GM21381 (cell line): ENCODE measurements around the gene ASIC5.
"Not testable (repeated sequence)": the region's sequence is repeated elsewhere in the genome, so short reads cannot be mapped to it uniquely, and the experiment has no call there.

ENCODE experiments used
- ATAC-seq: cut with Tn5 transposase; IDR thresholded peaks from one replicate; pipeline ENCODE4 v1.9.1; 2021; ENCODE audit warnings: mild to moderate bottlenecking, moderate library complexity; ENCODE audit not compliant: unreplicated experiment

ASIC5 gene

DNA sequence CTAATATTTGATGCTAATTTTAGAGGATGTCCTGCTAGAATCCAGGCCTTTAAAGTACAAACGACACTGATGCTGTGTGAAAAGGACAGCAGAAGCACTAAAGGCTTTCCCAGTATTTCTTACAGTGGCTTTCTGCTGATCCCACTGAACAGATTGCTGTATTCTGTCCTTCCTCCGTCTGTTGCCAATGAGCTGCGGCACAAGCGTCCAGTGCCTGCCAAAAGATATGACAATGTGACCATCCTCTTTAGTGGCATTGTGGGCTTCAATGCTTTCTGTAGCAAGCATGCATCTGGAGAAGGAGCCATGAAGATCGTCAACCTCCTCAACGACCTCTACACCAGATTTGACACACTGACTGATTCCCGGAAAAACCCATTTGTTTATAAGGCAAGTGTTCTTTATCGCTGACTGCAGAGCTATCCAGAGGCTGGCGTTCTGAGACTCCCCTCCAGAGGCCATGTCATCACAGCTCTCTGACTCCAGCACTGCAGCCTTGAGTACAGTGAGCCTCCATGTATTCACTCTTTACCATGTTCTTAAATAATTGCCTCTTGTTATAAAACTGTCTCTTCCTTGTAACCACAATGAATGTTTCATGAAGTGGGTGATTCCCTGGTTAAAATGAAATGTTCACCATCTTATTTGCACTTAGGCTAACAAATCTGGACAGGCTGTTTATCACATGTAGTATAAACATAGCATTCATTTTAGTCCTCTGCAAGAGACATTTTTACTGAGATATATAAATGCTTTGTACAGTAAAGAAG lies 63.7 kb downstream of the ASIC5 start:
- no peak for ATAC-seq

DNA sequence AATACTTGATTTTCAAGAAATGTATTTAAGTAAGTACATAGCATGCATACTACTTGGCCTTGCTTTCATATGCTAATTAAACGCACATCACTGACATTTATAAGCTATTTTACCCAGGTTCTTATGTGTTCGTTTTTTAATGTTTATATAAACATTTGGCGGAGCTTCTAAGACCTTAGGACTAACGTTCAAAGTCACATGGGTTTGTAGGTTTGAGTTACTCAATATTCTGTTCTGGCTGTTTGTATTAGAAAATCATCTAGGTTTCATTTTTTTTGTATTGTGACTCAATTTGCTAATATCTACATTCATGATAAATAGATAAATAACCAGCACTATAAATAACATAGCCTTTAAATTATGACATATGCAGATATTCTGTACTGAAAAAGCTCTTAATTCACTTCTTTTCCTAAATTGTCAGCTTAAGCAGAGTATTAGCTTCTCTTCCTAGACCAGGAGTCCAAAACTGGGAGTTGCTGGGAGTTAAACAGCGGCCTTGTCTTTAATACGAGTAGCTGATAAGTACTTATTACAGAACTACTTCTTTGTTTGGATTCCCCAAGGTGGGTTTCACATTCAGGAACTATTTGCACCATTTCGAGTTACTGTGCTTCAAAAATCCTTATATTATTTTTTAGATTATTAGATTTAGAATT lies 65.3 kb downstream of the ASIC5 start:
- no peak for ATAC-seq

DNA sequence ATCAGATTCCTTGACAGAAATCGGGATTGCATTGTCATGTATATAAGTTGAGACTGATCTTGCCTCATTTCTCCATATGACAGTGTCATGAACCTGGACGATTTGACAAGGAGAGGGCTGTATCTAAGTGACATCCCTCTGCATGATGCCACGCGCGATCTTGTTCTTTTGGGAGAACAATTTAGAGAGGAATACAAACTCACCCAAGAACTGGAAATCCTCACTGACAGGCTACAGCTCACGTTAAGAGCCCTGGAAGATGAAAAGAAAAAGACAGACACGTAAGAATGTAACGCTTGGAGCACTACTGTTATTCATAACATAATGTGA lies 66.3 kb downstream of the ASIC5 start:
- no peak for ATAC-seq

DNA sequence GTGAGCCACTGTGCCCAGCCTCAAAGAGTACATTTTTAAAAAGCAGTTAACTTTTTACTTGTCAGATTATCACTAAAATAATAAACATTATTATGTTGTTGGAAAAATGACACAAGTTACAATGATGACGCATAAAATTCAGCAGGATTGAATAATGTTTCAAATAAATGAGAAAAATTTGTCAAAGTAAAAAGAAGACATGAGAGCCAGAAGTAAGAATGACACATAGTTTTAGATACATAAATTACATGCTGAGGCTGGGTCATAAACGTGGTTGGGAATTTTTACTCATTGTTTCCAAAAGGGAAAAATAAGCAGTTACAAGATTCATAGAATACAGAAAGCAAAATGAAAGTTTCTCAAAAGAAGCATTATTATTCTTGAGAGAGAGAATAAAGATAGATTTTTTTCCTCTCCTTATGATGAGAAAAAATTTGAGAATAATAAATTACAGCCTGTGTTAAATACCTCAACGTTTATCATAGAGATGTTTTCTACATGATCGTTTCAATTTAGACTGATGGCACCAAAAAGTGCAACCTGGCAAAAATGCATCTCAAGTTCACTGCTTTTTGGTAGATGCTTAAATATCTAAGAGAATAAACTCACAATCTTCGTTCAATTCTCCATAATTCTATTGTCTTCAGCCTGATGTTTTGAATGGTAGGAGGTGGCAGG lies 66.8 kb downstream of the ASIC5 start:
- no peak for ATAC-seq

DNA sequence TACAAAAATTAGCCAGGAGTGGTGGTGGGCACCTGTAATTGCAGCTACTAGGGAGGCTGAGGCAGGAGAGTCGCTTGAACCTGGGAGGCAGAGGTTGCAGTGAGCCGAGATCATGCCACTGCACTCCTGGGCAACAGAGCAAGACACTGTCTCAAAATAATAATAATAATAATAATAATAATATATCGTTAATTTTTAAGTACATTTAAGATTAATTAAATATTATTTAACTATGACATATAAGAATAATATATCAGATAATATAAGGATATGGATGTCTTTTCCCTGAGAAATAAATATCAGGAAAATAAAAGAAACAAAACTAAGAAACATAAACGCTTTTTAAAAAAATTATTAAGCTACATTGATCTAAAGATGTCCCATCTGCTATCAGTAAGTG lies 68.5 kb downstream of the ASIC5 start:
- ATAC-seq = not testable (repeated sequence)

DNA sequence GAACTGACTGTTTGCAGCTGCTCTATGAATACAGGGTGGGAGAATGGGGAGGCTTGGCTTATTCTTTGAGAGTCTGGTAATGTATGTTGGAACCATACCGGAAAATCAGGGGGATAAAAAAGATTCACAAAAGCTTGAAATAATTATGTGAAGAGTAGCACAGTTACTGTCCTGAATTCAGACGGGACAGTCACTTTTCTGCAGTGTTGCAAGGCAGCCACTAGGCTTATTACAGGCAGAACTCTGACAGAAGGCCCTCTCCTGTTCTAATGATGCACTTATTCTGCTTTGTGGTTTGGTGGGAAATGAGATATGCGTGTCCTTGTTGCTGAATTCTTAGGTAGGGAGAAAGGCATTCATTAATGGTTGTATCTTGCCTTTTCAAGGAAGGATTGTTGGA lies 70.1 kb downstream of the ASIC5 start:
- peak; percentile 78 for ATAC-seq

DNA sequence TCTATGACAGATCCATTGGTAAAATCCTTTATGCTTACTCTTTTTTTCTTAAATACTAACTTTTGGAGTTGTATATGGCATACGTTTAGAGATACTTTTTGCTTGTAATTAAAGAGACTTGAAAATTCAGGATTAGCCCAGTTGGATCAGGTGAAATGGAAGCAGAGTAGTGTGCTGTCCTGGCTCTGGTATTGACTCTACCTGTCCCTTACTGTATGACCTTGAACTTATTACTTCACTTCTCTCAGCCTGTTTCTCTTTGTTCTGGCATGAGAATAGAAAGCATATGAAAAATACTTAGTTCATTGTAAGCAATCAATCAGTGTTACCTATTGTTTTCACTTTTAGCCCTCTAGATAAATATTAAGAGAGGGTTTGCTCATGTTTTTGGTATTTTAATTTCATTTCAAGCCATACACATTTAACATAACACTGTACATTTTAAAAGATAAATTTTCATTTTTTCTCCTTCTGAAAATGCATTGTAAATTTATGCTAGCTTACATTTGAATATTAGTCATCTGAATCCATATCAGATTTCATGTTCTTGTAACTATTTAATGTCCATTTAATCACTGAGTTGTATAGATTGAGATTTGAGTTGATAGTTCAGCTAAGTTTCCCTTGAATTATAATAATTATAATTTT lies 71.4 kb downstream of the ASIC5 start:
- no peak for ATAC-seq

DNA sequence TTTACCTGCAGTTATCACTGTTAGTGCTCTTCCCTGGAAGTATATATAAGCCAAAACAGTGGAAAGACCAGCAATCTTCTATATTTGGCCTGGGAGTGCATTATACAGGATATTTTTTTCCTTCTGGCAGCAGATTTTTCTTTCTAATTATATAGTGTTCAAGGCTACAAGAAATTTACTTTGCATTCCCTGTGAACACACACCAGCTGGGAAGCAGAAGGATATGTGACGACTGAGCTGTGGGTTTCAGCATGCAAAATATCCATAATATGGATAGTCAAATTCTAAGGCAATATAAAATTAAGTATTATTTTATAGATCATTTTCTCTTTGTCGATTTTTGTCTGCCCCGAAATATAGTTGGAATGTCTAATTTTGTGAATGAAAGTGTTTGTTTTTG lies 76.1 kb downstream of the ASIC5 start:
- ATAC-seq = no peak

DNA sequence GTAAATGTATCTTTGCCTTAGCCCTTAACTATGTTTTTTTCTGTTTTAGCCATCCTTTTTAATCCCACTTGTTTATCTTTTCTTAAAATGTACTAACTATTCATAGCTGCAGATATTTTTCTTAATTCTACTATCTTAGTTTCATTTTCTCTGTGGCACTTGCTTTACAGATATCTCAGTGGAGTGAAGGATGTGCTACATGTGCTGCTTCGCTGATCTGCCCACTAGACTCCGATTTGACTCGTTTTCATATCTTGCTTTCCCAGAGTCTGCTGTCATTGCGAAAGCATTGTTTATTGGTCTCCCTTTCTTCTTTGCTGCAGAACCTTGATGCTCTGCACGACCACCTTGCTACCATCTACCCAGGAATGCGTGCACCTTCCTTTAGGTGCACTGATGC lies 76.7 kb downstream of the ASIC5 start:
- ATAC-seq = no peak

DNA sequence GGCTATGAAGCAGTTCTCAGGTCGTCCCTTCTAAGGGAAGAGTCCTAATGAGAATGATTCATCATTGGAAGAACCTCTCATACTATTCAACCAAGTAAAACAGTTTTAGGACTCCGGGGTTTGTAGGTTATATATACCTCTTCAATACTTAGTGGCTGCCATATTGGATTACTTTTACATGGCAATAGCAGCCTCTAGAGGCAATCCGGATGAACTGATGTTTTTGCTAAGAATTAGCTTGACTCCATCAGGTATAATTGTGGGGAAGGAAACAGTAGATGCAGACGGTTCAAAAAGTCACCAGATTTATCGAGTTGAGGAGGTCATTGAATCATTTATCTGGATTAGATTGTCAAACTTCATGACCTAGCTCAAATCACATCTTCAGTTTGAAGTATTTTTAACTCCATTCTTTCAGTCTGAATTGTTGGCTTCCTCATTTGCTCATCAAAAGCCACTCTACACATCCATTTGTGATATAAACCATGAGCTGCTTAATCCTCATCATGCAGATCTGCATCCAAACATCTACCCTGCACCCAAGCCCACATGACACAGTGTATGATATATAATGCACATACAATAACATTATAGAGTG lies 78.9 kb downstream of the ASIC5 start:
- ATAC-seq = peak; percentile 95

DNA sequence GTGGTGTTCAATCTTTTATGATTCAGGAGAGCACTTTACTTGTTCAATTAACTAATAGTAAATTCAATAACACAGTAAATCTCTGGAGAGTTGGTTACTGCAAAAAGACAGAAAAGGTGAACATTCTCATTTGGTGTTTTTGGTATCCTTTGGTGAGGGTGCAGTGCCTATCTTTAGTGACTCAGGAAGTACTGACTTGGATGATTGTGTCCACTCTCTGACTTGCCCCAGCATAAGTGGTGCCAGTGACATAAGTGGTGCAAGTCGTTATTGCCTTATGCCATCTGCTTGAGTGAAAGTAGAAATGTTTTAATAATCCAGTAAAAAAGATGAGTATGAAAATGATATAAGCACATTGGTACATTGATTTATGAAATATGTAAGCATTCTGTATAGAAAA lies 80.2 kb downstream of the ASIC5 start:
- ATAC-seq = no peak

DNA sequence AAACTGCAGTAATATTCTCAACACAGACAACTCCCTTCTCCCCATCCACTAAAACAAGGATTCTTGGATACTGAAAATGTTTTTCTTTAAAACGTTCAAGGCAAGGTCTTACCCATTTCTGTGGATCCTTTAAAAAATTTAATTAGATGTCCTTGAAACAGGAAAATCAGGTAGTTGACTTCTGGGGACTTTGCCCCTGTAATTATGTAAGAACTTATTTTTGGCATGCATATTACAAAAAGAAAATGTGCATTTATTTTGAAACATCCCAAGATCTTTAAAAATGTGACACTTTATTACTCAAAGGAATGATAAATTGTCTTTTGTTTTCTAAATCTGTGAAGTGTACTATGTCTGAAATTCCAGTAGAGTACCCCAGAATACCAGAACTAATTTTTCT lies 81.4 kb downstream of the ASIC5 start:
- ATAC-seq = no peak

DNA sequence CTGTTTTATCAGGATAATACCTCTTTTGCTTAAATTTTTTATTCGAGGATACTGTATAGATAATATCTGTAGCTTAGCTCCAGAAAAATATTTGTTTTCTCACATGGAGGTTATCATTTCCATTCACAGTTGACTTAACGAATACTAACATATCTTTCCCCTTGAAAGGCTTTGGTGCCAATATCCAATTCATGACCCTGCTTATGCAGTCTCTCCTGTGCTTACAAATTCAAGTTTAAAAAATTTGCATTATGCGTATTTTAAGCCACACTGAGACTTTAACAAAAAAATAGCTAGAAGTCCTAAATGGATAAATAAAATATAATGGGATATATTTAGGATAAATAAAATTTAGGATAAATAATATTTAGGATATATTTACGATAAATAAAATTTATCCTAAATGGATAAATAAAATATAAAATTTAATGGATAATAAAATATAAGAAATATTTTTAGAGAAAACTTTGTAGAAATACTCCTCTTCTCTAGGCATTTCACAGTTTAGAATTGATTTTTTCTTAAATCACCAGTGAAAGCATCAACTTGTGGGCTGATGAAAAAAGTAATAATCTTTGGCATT lies 84.7 kb downstream of the ASIC5 start:
- no peak for ATAC-seq

DNA sequence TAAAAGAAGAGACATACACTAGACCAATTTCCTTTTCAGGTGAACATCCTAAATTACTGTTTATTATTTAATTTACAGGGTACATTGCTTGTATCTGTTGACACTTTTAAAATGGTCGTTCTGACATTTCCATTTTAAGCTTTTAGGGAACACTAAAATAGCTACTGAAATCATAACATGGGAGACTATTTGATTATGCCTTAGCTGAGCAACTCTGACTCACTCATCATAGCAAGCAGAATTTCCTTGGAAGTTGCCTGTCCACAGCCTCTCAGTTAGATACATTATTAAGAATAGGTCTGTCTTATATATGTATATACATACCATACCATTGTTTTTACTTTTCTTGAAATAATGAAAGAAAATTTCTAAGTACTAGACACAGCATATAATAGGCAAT lies 85.3 kb downstream of the ASIC5 start:
- no peak for ATAC-seq
